H9 (cell line): ENCODE data around the gene ST14. TPM values are rescaled to one million over a fixed set of nuclear protein-coding genes. Genes with fewer than 3 reads are reported as not detected.

Experiments used
- DNase-seq: peaks from one replicate; pipeline ENCODE4 v3.0.0-alpha.2; 2017
- H2AFZ ChIP-seq: one replicate; pipeline ENCODE4 v1.6.1; 2013; ENCODE audit warnings: mild to moderate bottlenecking, low read length, control low read depth, moderate library complexity
- H2AK5ac ChIP-seq: 2 replicates; pipeline ENCODE4 v1.6.1; 2013; ENCODE audit warnings: low read length, control low read depth, mixed read lengths; ENCODE audit not compliant: insufficient read length
- H2BK120ac ChIP-seq: one replicate; pipeline ENCODE4 v1.6.1; 2013; ENCODE audit warnings: low read depth, mild to moderate bottlenecking, low read length, control low read depth, inconsistent platforms; ENCODE audit not compliant: poor library complexity, severe bottlenecking
- H2BK12ac ChIP-seq: 2 replicates; pipeline ENCODE4 v1.6.1; 2013; ENCODE audit warnings: low read length, control low read depth, mixed read lengths, low read depth; ENCODE audit not compliant: insufficient read length
- H2BK15ac ChIP-seq: 2 replicates; pipeline ENCODE4 v1.6.1; 2013; ENCODE audit warnings: low read depth, low read length, control low read depth
- H2BK20ac ChIP-seq: one replicate; pipeline ENCODE4 v1.6.1; 2013; ENCODE audit warnings: low read depth, mild to moderate bottlenecking, low read length, control low read depth, inconsistent platforms; ENCODE audit not compliant: poor library complexity, severe bottlenecking
- H2BK5ac ChIP-seq: 2 replicates; pipeline ENCODE4 v1.6.1; 2013; ENCODE audit warnings: low read length, control low read depth, mixed read lengths; ENCODE audit not compliant: insufficient read length
- H3K14ac ChIP-seq: 2 replicates; pipeline ENCODE4 v1.6.1; 2013; ENCODE audit warnings: low read length, control low read depth; ENCODE audit not compliant: insufficient read depth
- H3K18ac ChIP-seq: 2 replicates; pipeline ENCODE4 v1.6.1; 2013; ENCODE audit warnings: low read depth, mild to moderate bottlenecking, mixed read lengths, low read length, control low read depth; ENCODE audit not compliant: insufficient read length
- H3K23ac ChIP-seq: 2 replicates; pipeline ENCODE4 v1.6.1; 2013; ENCODE audit warnings: low read length, control low read depth, mixed read lengths, low read depth; ENCODE audit not compliant: insufficient read length
- H3K23me2 ChIP-seq: 2 replicates; pipeline ENCODE4 v1.6.1; 2013; ENCODE audit warnings: low read depth, mild to moderate bottlenecking, mixed read lengths, low read length, control low read depth; ENCODE audit not compliant: insufficient read length, poor library complexity, severe bottlenecking
- H3K27ac ChIP-seq: 2 replicates; pipeline ENCODE4 v1.5.1; 2013; ENCODE audit warnings: low read length, control low read depth, mixed read lengths, low read depth; ENCODE audit not compliant: insufficient read length
- H3K27me3 ChIP-seq: 2 replicates; pipeline ENCODE4 v1.6.1; 2013; ENCODE audit warnings: low read length, control low read depth, inconsistent platforms; ENCODE audit not compliant: insufficient read depth
- H3K4ac ChIP-seq: 2 replicates; pipeline ENCODE4 v1.6.1; 2013; ENCODE audit warnings: low read depth, mild to moderate bottlenecking, control low read depth, inconsistent platforms, low read length, moderate library complexity
- H3K4me1 ChIP-seq: 2 replicates; pipeline ENCODE4 v1.6.1; 2013; ENCODE audit warnings: low read length, control low read depth, inconsistent platforms; ENCODE audit not compliant: insufficient read depth
- H3K4me2 ChIP-seq: 2 replicates; pipeline ENCODE4 v1.6.1; 2013; ENCODE audit warnings: low read length, control low read depth, mixed read lengths; ENCODE audit not compliant: insufficient read length, insufficient read depth
- H3K56ac ChIP-seq: 2 replicates; pipeline ENCODE4 v1.6.1; 2013; ENCODE audit warnings: low read depth, mild to moderate bottlenecking, mixed read lengths, low read length, control low read depth; ENCODE audit not compliant: insufficient read length
- H3K79me1 ChIP-seq: 2 replicates; pipeline ENCODE4 v1.6.1; 2013; ENCODE audit warnings: low read depth, mild to moderate bottlenecking, moderate library complexity, low read length, control low read depth, inconsistent platforms; ENCODE audit not compliant: insufficient read depth, poor library complexity, severe bottlenecking
- H3K79me2 ChIP-seq: 2 replicates; pipeline ENCODE4 v1.6.1; 2013; ENCODE audit warnings: low read length, control low read depth, inconsistent platforms; ENCODE audit not compliant: insufficient read depth
- H3K9ac ChIP-seq: 2 replicates; pipeline ENCODE4 v1.6.1; 2013; ENCODE audit warnings: low read length, control low read depth, mixed read lengths; ENCODE audit not compliant: insufficient read length; ENCODE audit errors: extremely low read depth
- H3K9me3 ChIP-seq: one replicate; pipeline ENCODE4 v1.6.1; 2013; ENCODE audit warnings: low read depth, low read length, inconsistent platforms; ENCODE audit not compliant: control insufficient read depth
- H3T11ph ChIP-seq: one replicate; pipeline ENCODE4 v1.6.1; 2013; ENCODE audit warnings: mild to moderate bottlenecking, low read length, control low read depth, inconsistent platforms
- H4K20me1 ChIP-seq: one replicate; pipeline ENCODE4 v1.6.1; 2013; ENCODE audit not compliant: control insufficient read depth, insufficient read length, insufficient read depth
- H4K5ac ChIP-seq: 2 replicates; pipeline ENCODE4 v1.6.1; 2013; ENCODE audit warnings: low read depth, mild to moderate bottlenecking, mixed read lengths, low read length, control low read depth; ENCODE audit not compliant: insufficient read length
- H4K8ac ChIP-seq: replicated peaks from 2 replicates; pipeline ENCODE4 v1.6.1; 2013; ENCODE audit warnings: low read length, control low read depth, mixed read lengths, low read depth; ENCODE audit not compliant: insufficient read length
- H4K91ac ChIP-seq: 2 replicates; pipeline ENCODE4 v1.6.1; 2013; ENCODE audit warnings: low read depth, mild to moderate bottlenecking, moderate library complexity, mixed read lengths, low read length, control low read depth; ENCODE audit not compliant: insufficient read length
- H3K27ac Mint-ChIP-seq, 3 experiments: 2 replicates in 2 of 3; 3 replicates in 1 of 3; pipeline ENCODE4 v1.8.0; 2020 to 2021; ENCODE audit warnings: mixed read lengths in 3 of 3, mild to moderate bottlenecking in 1 of 3, moderate library complexity in 1 of 3
- H3K27me3 Mint-ChIP-seq: 2 replicates; pipeline ENCODE4 v1.8.0; 2021; ENCODE audit warnings: low read depth, mild to moderate bottlenecking, moderate library complexity, mixed read lengths
- H3K36me3 Mint-ChIP-seq, 3 experiments: 2 replicates in 2 of 3; 3 replicates in 1 of 3; pipeline ENCODE4 v1.8.0; 2020 to 2021; ENCODE audit warnings: low read depth in 3 of 3, mixed read lengths in 3 of 3; ENCODE audit not compliant: insufficient read depth in 1 of 3
- H3K4me1 Mint-ChIP-seq, 2 experiments: 2 replicates each; pipeline ENCODE4 v1.8.0; 2020; ENCODE audit warnings: mixed read lengths in 2 of 2
- H3K4me3 Mint-ChIP-seq, 2 experiments: 2 replicates in 1 of 2; 3 replicates in 1 of 2; pipeline ENCODE4 v1.8.0; 2020 to 2021; ENCODE audit warnings: mild to moderate bottlenecking in 2 of 2, mixed read lengths in 2 of 2, moderate library complexity in 1 of 2
- H3K9me3 Mint-ChIP-seq, 2 experiments: 2 replicates in 1 of 2; 3 replicates in 1 of 2; pipeline ENCODE4 v1.8.0; 2020; ENCODE audit warnings: mild to moderate bottlenecking in 2 of 2, mixed read lengths in 2 of 2, moderate library complexity in 1 of 2
- CTCF ChIP-seq: fragments of 200-600 bp; sonication (generic); conservative IDR thresholded peaks from 3 replicates; pipeline ENCODE4 v1.8.0; 2021; ENCODE audit warnings: antibody characterized with exemption, mild to moderate bottlenecking
- WGBS: extraction: QIAGEN DNeasy Blood & Tissue Kit; methylation state at CpG from one replicate; pipeline ENCODE4 v1.1.7; 2013; ENCODE audit warnings: missing lambda C conversion rate, low lambda C conversion rate, mixed read lengths; ENCODE audit not compliant: insufficient read length; ENCODE audit errors: extremely low coverage; 5-methylcytosine and 5-hydroxymethylcytosine counted together
- total RNA-seq: library from RNA; stranded (reverse); gene quantifications from 2 replicates; pipeline ENCODE4 v1.2.1, GENCODE V29; 2021

The ST14 gene
- total RNA-seq, 1 experiment from 2014 or later = 22.4 TPM

GRCh38 chr11:130174642-130175041, 15.1 kb downstream of the ST14 start:
- Histone ChIP-seq H3K4me1 (no peaks in the 10 kb centered on the region), H3K79me2 (no peaks in the 10 kb centered on the region)

More at GRCh38 chr11:130174642-130175041, 15.1 kb downstream of the ST14 start:
- Histone ChIP-seq H4K8ac (no peak overlapping the region), H2BK15ac (no peak overlapping the region), H2BK20ac (no peak overlapping the region), H2AK5ac (no peak overlapping the region), H3T11ph (no peak overlapping the region), H3K4me2 (no peak overlapping the region), H3K4ac (no peak overlapping the region), H3K27me3 (peaks cover 14% of the 10 kb centered on the region; the same call in 1 of the 2 replicates), H2BK12ac (no peak overlapping the region), H3K9ac (no peak overlapping the region), H4K91ac (no peak overlapping the region), H4K20me1 (peaks cover 3% of the 10 kb centered on the region), H3K23me2 (no peaks in the 10 kb centered on the region), H4K5ac (no peak overlapping the region), H3K18ac (no peak overlapping the region), H2AFZ (no peak overlapping the region), H3K9me3 (no peaks in the 10 kb centered on the region), H2BK5ac (no peak overlapping the region), H3K79me1 (no peaks in the 10 kb centered on the region), H3K23ac (no peak overlapping the region), H3K27ac (no peak overlapping the region), H3K56ac (no peak overlapping the region), H2BK120ac (no peak overlapping the region), H3K14ac (no peak overlapping the region)
- DNase-seq = no peak
- peaks cover 50% of the 10 kb centered on the region for H3K27me3 Mint-ChIP-seq
- H3K4me1 Mint-ChIP-seq = peaks cover 4 to 5% of the 10 kb centered on the region in 2 experiments; a peak in 1 of 4 replicates
- TF ChIP-seq CTCF = no peak
- H3K27ac Mint-ChIP-seq = no peak overlapping the region
- peaks cover 4 to 6% of the 10 kb centered on the region in 2 experiments; a peak in 4 of 5 replicates for H3K9me3 Mint-ChIP-seq
- peaks cover 2 to 10% (median 9%) of the 10 kb centered on the region in 3 experiments; a peak in 4 of 7 replicates for H3K36me3 Mint-ChIP-seq
- no CpG with 5 or more reads among the region's 4 CpGs for WGBS
- no peak overlapping the region for H3K4me3 Mint-ChIP-seq
